OCI-M1 (cell line): ENCODE data around the gene RCSD1.
"Not testable (repeated sequence)": the region's sequence is repeated elsewhere in the genome, so short reads cannot be mapped to it uniquely, and the experiment has no call there.

Source experiments
- DNase-seq: peaks from one replicate; lab custom pipeline; 2025; lab: John Stamatoyannopoulos, UW

The RCSD1 gene

GRCh38 chr1:167714439-167715156 lies 84.6 kb downstream of the RCSD1 start:
- DNase-seq, result peak; percentile 98

- DNase-seq, result peak; percentile 97
Measured at GRCh38 chr1:167715157-167715999, 85.3 kb downstream of the RCSD1 start.

GRCh38 chr1:167716000-167716271 lies 85.9 kb downstream of the RCSD1 start:
- no peak for DNase-seq

GRCh38 chr1:167717351-167717750 lies 87.3 kb downstream of the RCSD1 start:
- DNase-seq, result no peak

- no peak for DNase-seq
Measured at GRCh38 chr1:167718914-167719691, 89.1 kb downstream of the RCSD1 start.

GRCh38 chr1:167719715-167720421 lies 89.8 kb downstream of the RCSD1 start:
- DNase-seq, result not testable (repeated sequence)

- DNase-seq, result peak; percentile 83
Measured at GRCh38 chr1:167720965-167721616, 91.1 kb downstream of the RCSD1 start.

- peak; percentile 96 for DNase-seq
Measured at GRCh38 chr1:167721617-167722151, 91.7 kb downstream of the RCSD1 start, which contains the start of gene MPZL1. Gene MPZL1 (plus strand): TSS chr1:167721982. CDS start chr1:167722152, 170 bp downstream.

- peak; percentile 56 for DNase-seq
Measured at GRCh38 chr1:167722152-167722869, 92.3 kb downstream of the RCSD1 start.

- peak; percentile 50 for DNase-seq
Measured at GRCh38 chr1:167722870-167723251, 92.8 kb downstream of the RCSD1 start.

GRCh38 chr1:167723707-167724323 lies 93.8 kb downstream of the RCSD1 start:
- DNase-seq, result peak; percentile 60

- DNase-seq, result no peak
Measured at GRCh38 chr1:167726008-167726407, 96.0 kb downstream of the RCSD1 start.

GRCh38 chr1:167728818-167729410 lies 98.9 kb downstream of the RCSD1 start:
- no peak for DNase-seq

GRCh38 chr1:167734227-167734626 lies 104.2 kb downstream of the RCSD1 start:
- no peak for DNase-seq

- DNase-seq, result no peak
Measured at GRCh38 chr1:167734841-167735240, 104.8 kb downstream of the RCSD1 start.

GRCh38 chr1:167737169-167737568 lies 107.1 kb downstream of the RCSD1 start:
- peak; percentile 59 for DNase-seq

GRCh38 chr1:167738158-167738557 lies 108.1 kb downstream of the RCSD1 start:
- no peak for DNase-seq

- DNase-seq, result no peak
Measured at GRCh38 chr1:167739752-167740151, 109.7 kb downstream of the RCSD1 start.

GRCh38 chr1:167741103-167741502 lies 111.1 kb downstream of the RCSD1 start:
- not testable (repeated sequence) for DNase-seq
